ENCODE data around the gene RFT1.

DNA sequence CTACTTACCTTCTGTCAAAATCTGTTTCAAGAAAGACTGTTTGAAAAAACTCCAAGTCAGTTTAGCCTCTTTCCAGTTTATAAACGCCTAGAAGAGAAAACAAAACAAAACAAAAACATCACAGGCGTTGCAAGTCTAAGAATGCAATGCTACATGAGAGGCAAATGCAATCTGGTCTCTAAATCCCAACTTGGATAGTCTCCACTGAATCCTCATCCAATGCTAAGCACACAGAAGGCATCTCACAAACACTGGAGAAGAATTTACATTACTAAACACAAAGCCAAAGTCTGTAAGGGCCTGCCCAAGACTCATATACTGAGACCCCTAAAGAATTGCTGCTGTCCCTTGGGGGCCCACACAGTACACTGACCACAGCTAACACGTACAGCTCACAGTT, 18.4 kb downstream of the RFT1 start:
- TF ChIP-seq, protein P1, sequence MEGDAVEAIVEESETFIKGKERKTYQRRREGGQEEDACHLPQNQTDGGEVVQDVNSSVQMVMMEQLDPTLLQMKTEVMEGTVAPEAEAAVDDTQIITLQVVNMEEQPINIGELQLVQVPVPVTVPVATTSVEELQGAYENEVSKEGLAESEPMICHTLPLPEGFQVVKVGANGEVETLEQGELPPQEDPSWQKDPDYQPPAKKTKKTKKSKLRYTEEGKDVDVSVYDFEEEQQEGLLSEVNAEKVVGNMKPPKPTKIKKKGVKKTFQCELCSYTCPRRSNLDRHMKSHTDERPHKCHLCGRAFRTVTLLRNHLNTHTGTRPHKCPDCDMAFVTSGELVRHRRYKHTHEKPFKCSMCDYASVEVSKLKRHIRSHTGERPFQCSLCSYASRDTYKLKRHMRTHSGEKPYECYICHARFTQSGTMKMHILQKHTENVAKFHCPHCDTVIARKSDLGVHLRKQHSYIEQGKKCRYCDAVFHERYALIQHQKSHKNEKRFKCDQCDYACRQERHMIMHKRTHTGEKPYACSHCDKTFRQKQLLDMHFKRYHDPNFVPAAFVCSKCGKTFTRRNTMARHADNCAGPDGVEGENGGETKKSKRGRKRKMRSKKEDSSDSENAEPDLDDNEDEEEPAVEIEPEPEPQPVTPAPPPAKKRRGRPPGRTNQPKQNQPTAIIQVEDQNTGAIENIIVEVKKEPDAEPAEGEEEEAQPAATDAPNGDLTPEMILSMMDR (IDR thresholded peaks at IDR 0.05): no peak
- TF ChIP-seq POLR2A (IDR thresholded peaks at IDR 0.05): no peak

Measured in lower leg skin (tissue), 3 donors.